GM10248 (cell line): ENCODE results near the gene CMKLR1.

Source experiments
- CTCF ChIA-PET: fragments of 300-600 bp; sonication (Branson Sonifier 250); formaldehyde crosslinking; extraction: SDS; loops from one replicate; lab custom pipeline; 2021; ENCODE audit warnings: antibody characterized with exemption; lab: Yijun Ruan, JAX
- POLR2A ChIA-PET: fragments of 350-650 bp; sonication (Branson Sonifier 250); formaldehyde crosslinking; extraction: SDS; loops from one replicate; lab custom pipeline; 2020; ENCODE audit warnings: antibody characterized with exemption; lab: Yijun Ruan, JAX
- DNase-seq: peaks from one replicate; pipeline ENCODE4 v3.0.0; 2012; ENCODE audit errors: extremely low spot score
- CTCF ChIP-seq: IDR thresholded peaks from 2 replicates; pipeline ENCODE4 v1.5.1; 2012; ENCODE audit warnings: mild to moderate bottlenecking, low read depth; ENCODE audit errors: extremely low read depth, missing control alignments, control extremely low read depth

CMKLR1 gene

GRCh38 chr12:108241986-108242703 lies 97.0 kb downstream of the CMKLR1 start:
- CTCF ChIA-PET, result no interaction called here
- no peak for DNase-seq
- no peak for TF ChIP-seq CTCF
- POLR2A ChIA-PET, result no interaction called here

GRCh38 chr12:108240928-108241327 lies 98.2 kb downstream of the CMKLR1 start:
- DNase-seq, result no peak
- no peak for TF ChIP-seq CTCF
- ChIA-PET CTCF (interaction anchor here (1.1 to 1.2 kb wide), 2 partner anchors 11 to 216 kb away, joined by 3 read pairs; no protein-coding TSS in a partner anchor), POLR2A (no interaction called here)

GRCh38 chr12:108240027-108240785 lies 98.9 kb downstream of the CMKLR1 start:
- ChIA-PET CTCF (no interaction called here), POLR2A (no interaction called here)
- no peak for DNase-seq
- TF ChIP-seq CTCF, result no peak

- POLR2A ChIA-PET, result no interaction called here
- CTCF ChIA-PET, result interaction anchor here (1.1 to 1.9 kb wide), 3 partner anchors 7 to 14 kb away, joined by 3 to 7 read pairs (median 5); no protein-coding TSS in a partner anchor
- no peak for TF ChIP-seq CTCF
- DNase-seq, result no peak
Measured at GRCh38 chr12:108239378-108239777, 99.7 kb downstream of the CMKLR1 start.

- TF ChIP-seq CTCF, result no peak
- CTCF ChIA-PET, result interaction anchor here (0.7 to 1.9 kb wide), 5 partner anchors 8 to 218 kb away, joined by 3 to 7 read pairs (median 5); no protein-coding TSS in a partner anchor
Measured at GRCh38 chr12:108238474-108238873, 100.6 kb downstream of the CMKLR1 start.

More at GRCh38 chr12:108238474-108238873, 100.6 kb downstream of the CMKLR1 start:
- POLR2A ChIA-PET, result no interaction called here
- no peak for DNase-seq
